ENCODE results near the gene GPHA2. TPM values are rescaled to one million over a fixed set of nuclear protein-coding genes. Genes with fewer than 3 reads are reported as not detected.

The GPHA2 gene
- total RNA-seq, 1 donor from 2014 or later = 0.25 TPM

- DNase-seq (ENCODE audit: low spot score) = no peak
- ATAC-seq = no peak
Measured at GRCh38 chr11:64911689-64912088, 24.0 kb downstream of the GPHA2 start.

GRCh38 chr11:64911142-64911541, 24.6 kb downstream of the GPHA2 start:
- ATAC-seq (no peak), DNase-seq (ENCODE audit: low spot score) (no peak)

GRCh38 chr11:64910451-64911093, 25.1 kb downstream of the GPHA2 start:
- no peak for ATAC-seq

GRCh38 chr11:64909653-64910343, 25.9 kb downstream of the GPHA2 start:
- ATAC-seq (no peak), DNase-seq (ENCODE audit: low spot score) (no peak)

More at GRCh38 chr11:64910451-64911093, 25.1 kb downstream of the GPHA2 start:
- no peak for DNase-seq (ENCODE audit: low spot score)

GRCh38 chr11:64908766-64909165, 26.9 kb downstream of the GPHA2 start:
- ATAC-seq (no peak), DNase-seq (ENCODE audit: low spot score) (no peak)

GRCh38 chr11:64906314-64906635, 29.4 kb downstream of the GPHA2 start:
- ATAC-seq = no peak
- no peak for DNase-seq (ENCODE audit: low spot score)

- ATAC-seq (peak; percentile 34), DNase-seq (ENCODE audit: low spot score) (no peak)
Measured at GRCh38 chr11:64905516-64906313, 30.0 kb downstream of the GPHA2 start.

- DNase-seq (ENCODE audit: low spot score) (no peak), ATAC-seq (no peak)
Measured at GRCh38 chr11:64903291-64903833, 32.3 kb downstream of the GPHA2 start.

GRCh38 chr11:64902102-64902900, 33.4 kb downstream of the GPHA2 start:
- no peak for DNase-seq (ENCODE audit: low spot score)
- no peak for ATAC-seq

- DNase-seq (ENCODE audit: low spot score) = no peak
Measured at GRCh38 chr11:64900774-64901173, 34.9 kb downstream of the GPHA2 start.

GRCh38 chr11:64900263-64900678, 35.4 kb downstream of the GPHA2 start:
- no peak for ATAC-seq
- DNase-seq (ENCODE audit: low spot score) = no peak

More at GRCh38 chr11:64900774-64901173, 34.9 kb downstream of the GPHA2 start:
- no peak for ATAC-seq

- DNase-seq (ENCODE audit: low spot score) (no peak), ATAC-seq (no peak)
Measured at GRCh38 chr11:64898541-64898940, 37.2 kb downstream of the GPHA2 start.

GRCh38 chr11:64898076-64898445, 37.6 kb downstream of the GPHA2 start:
- ATAC-seq (no peak), DNase-seq (ENCODE audit: low spot score) (no peak)

- DNase-seq (ENCODE audit: low spot score) = no peak
- ATAC-seq = no peak
Measured at GRCh38 chr11:64897381-64898075, 38.2 kb downstream of the GPHA2 start.

- no peak for DNase-seq (ENCODE audit: low spot score)
- no peak for ATAC-seq
Measured at GRCh38 chr11:64896448-64897022, 39.2 kb downstream of the GPHA2 start.

- no peak for ATAC-seq
- DNase-seq (ENCODE audit: low spot score) = no peak
Measured at GRCh38 chr11:64894812-64895452, 40.8 kb downstream of the GPHA2 start.

- ATAC-seq (peak; percentile 67), DNase-seq (ENCODE audit: low spot score) (peak; percentile 91)
Measured at GRCh38 chr11:64894070-64894811, 41.5 kb downstream of the GPHA2 start.

- peak; percentile 72 for ATAC-seq
- peak; percentile 95 for DNase-seq (ENCODE audit: low spot score)
Measured at GRCh38 chr11:64893194-64894069, 42.3 kb downstream of the GPHA2 start.
